HCT116 (cell line): Measurements from ENCODE around the gene COPS7B. TPM values are rescaled to one million over a fixed set of nuclear protein-coding genes. Genes with fewer than 3 reads are reported as not detected.
A peak's percentile ranks its signal among the peaks of the same experiment; 100 is the strongest.

Experiments
- ATAC-seq: fragments of 200-7000 bp; cut with Tn5 transposase; 2 replicates; pipeline ENCODE4 v1.9.1; 2020; ENCODE audit warnings: mild to moderate bottlenecking, moderate library complexity
- BruUV-seq: library from RNA; stranded (reverse); fragments of 400-500 nt; replicated peaks from 2 replicates; lab custom pipeline; 2021; lab: Mats Ljungman, UMichigan
- CTCF ChIA-PET: fragments of 300-600 bp; sonication (Branson Sonifier 250); formaldehyde crosslinking; loops from one replicate; lab custom pipeline; 2021; ENCODE audit warnings: antibody characterized with exemption; lab: Charles Lee
- POLR2A ChIA-PET: fragments of 300-600, 350-600 bp; sonication (Branson Sonifier 250); formaldehyde crosslinking; loops from one replicate; lab custom pipeline; 2021; ENCODE audit warnings: antibody characterized with exemption; lab: Charles Lee
- RAD21 ChIA-PET, 2 experiments: fragments of 300-600 bp; sonication (Branson Sonifier 250); formaldehyde crosslinking; loops; one replicate each; lab custom pipeline; 2023; ENCODE audit warnings: low total read pairs in 2 of 2; ENCODE audit not compliant: uncharacterized antibody in 2 of 2, unreplicated experiment in 2 of 2, low non-redundant PET in 1 of 2; lab: Charles Lee
- DNase-seq: peaks from one replicate; pipeline ENCODE4 v3.0.0-alpha.2; 2010; ENCODE audit warnings: low read depth, low spot score
- H2AFZ ChIP-seq: fragments of 200-600 bp; shearing (Covaris generic), sonication (generic); 2 replicates; pipeline ENCODE4 v1.6.1; 2017; ENCODE audit warnings: low read depth, mixed run types, mixed read lengths, antibody characterized with exemption, low read length; ENCODE audit not compliant: poor library complexity, severe bottlenecking
- H3K27ac ChIP-seq: 2 replicates; pipeline ENCODE4 v1.5.1; 2012; ENCODE audit warnings: low read depth, low read length
- H3K27me3 ChIP-seq: fragments of 200-600 bp; sonication (generic); 2 replicates; pipeline ENCODE4 v1.6.1; 2016; ENCODE audit warnings: mixed run types, low read length, mixed read lengths; ENCODE audit not compliant: insufficient read depth
- H3K36me3 ChIP-seq, 2 experiments: fragments of 200-500 bp in 1 of 2; fragments of 200-600 bp in 1 of 2; sonication (Bioruptor generic) in 1 of 2; sonication (generic) in 1 of 2; 2 replicates each; pipeline versions ENCODE4 v1.5.1 to v1.6.1; 2014 to 2016; ENCODE audit warnings: low read length in 2 of 2, inconsistent platforms in 1 of 2, mixed read lengths in 1 of 2, mixed run types in 1 of 2; ENCODE audit not compliant: insufficient read depth in 2 of 2, control insufficient read depth in 1 of 2
- H3K4me1 ChIP-seq, 2 experiments: fragments of 200-600 bp in 1 of 2; sonication (generic) in 1 of 2; 2 replicates each; pipeline versions ENCODE4 v1.5.1 to v1.6.1; 2012 to 2017; ENCODE audit warnings: low read length in 2 of 2, inconsistent platforms in 1 of 2, mild to moderate bottlenecking in 1 of 2, mixed read lengths in 1 of 2, mixed run types in 1 of 2, moderate library complexity in 1 of 2; ENCODE audit not compliant: insufficient read depth in 2 of 2, control insufficient read depth in 1 of 2
- H3K4me2 ChIP-seq: fragments of 200-600 bp; sonication (generic); 2 replicates; pipeline ENCODE4 v1.6.1; 2017; ENCODE audit warnings: mixed run types, low read length, mixed read lengths
- H3K4me3 ChIP-seq, 2 experiments: fragments of 200-600 bp in 1 of 2; sonication (generic) in 1 of 2; replicated peaks in 1 of 2; 2 replicates each; pipeline ENCODE4 v1.5.1; 2011 to 2016; ENCODE audit warnings: low read length in 2 of 2, control low read depth in 1 of 2, low read depth in 1 of 2, mild to moderate bottlenecking in 1 of 2, mixed read lengths in 1 of 2, mixed run types in 1 of 2
- H3K79me2 ChIP-seq: fragments of 200-600 bp; sonication (generic); 2 replicates; pipeline ENCODE4 v1.6.1; 2017; ENCODE audit warnings: mild to moderate bottlenecking, mixed run types, low read length, moderate library complexity, mixed read lengths; ENCODE audit not compliant: insufficient read depth
- H3K9ac ChIP-seq: fragments of 200-600 bp; sonication (generic); 2 replicates; pipeline ENCODE4 v1.6.1; 2016; ENCODE audit warnings: low read length, mixed read lengths
- H3K9me2 ChIP-seq: fragments of 200-600 bp; sonication (generic), shearing (Covaris generic); 2 replicates; pipeline ENCODE4 v1.6.1; 2017; ENCODE audit warnings: mixed run types, mild to moderate bottlenecking, moderate library complexity; ENCODE audit not compliant: insufficient read depth
- H3K9me3 ChIP-seq, 2 experiments: fragments of 200-500 bp in 1 of 2; fragments of 200-600 bp in 1 of 2; sonication (Bioruptor generic) in 1 of 2; sonication (generic) in 1 of 2; 2 replicates each; pipeline ENCODE4 v1.6.1; 2014 to 2017; ENCODE audit warnings: low read length in 2 of 2, mixed read lengths in 2 of 2, inconsistent platforms in 1 of 2, low read depth in 1 of 2, mild to moderate bottlenecking in 1 of 2, mixed run types in 1 of 2, moderate library complexity in 1 of 2; ENCODE audit not compliant: control insufficient read depth in 1 of 2, insufficient read depth in 1 of 2
- H4K20me1 ChIP-seq: fragments of 200-600 bp; sonication (generic), shearing (Covaris generic); 2 replicates; pipeline ENCODE4 v1.6.1; 2017; ENCODE audit warnings: mixed run types, mild to moderate bottlenecking, moderate library complexity; ENCODE audit not compliant: insufficient read depth
- EGR1 ChIP-seq: IDR thresholded peaks from 2 replicates; pipeline ENCODE4 v1.6.1; 2012; ENCODE audit warnings: low read depth
- EZH2 ChIP-seq: fragments of 200-600 bp; sonication (generic); IDR thresholded peaks from 2 replicates; pipeline ENCODE4 v1.6.1; 2017; ENCODE audit warnings: antibody characterized with exemption, mixed run types
- EZH2phosphoT487 ChIP-seq: fragments of 200-600 bp; IDR thresholded peaks from 2 replicates; pipeline ENCODE4 v1.6.1; 2018; ENCODE audit warnings: antibody characterized with exemption, borderline replicate concordance
- POLR2AphosphoS5 ChIP-seq: IDR thresholded peaks from 2 replicates; pipeline ENCODE4 v1.6.1; 2011; ENCODE audit warnings: mild to moderate bottlenecking, low read depth, low read length, moderate library complexity
- RAD21 ChIP-seq: IDR thresholded peaks from 2 replicates; pipeline ENCODE4 v1.6.1; 2012; ENCODE audit warnings: low read depth, mild to moderate bottlenecking
- SP1 ChIP-seq: IDR thresholded peaks from 2 replicates; pipeline ENCODE4 v1.6.1; 2012; ENCODE audit warnings: low read depth
- SRF ChIP-seq: IDR thresholded peaks from 2 replicates; pipeline ENCODE4 v1.6.1; 2012; ENCODE audit warnings: low read depth
- YY1 ChIP-seq: IDR thresholded peaks from 2 replicates; pipeline ENCODE4 v1.6.1; 2011; ENCODE audit warnings: low read length, low read depth, moderate library complexity, mild to moderate bottlenecking; ENCODE audit not compliant: insufficient replicate concordance; ENCODE audit errors: extremely low read depth
- ZFX ChIP-seq: fragments of 450-650 bp; IDR thresholded peaks from 2 replicates; pipeline ENCODE4 v1.6.1; 2017
- ZNF274 ChIP-seq: fragments of 200-500 bp; sonication (Bioruptor generic); IDR thresholded peaks from 2 replicates; pipeline ENCODE4 v1.6.1; 2014; ENCODE audit warnings: mild to moderate bottlenecking, low read depth, low read length, inconsistent platforms
- intact Hi-C: fragments of 100-400 bp; cut with micrococcal nuclease; formaldehyde crosslinking; loops from 2 replicates; pipeline ENCODE4 v1.10.0; 2022
- total RNA-seq: library from RNA; stranded (reverse); gene quantifications from one replicate; pipeline ENCODE4 v1.2.1, GENCODE V29; 2021; ENCODE audit not compliant: unreplicated experiment
- TF ChIP-seq, protein P1 (sequence below), 3 experiments: fragments of 200-600 bp in 1 of 3; sonication (generic) in 1 of 3; IDR thresholded peaks in 2 of 3; conservative IDR thresholded peaks in 1 of 3; 2 replicates each; pipeline ENCODE4 v1.5.1; 2012 to 2017; ENCODE audit warnings: low read depth in 2 of 3, low read length in 2 of 3, antibody characterized with exemption in 1 of 3, borderline replicate concordance in 1 of 3, control low read depth in 1 of 3, mild to moderate bottlenecking in 1 of 3, mixed read lengths in 1 of 3, mixed run types in 1 of 3, moderate library complexity in 1 of 3; ENCODE audit not compliant: insufficient read depth in 1 of 3

COPS7B gene
- total RNA-seq, 1 experiment from 2014 or later = 52.9 TPM

DNA sequence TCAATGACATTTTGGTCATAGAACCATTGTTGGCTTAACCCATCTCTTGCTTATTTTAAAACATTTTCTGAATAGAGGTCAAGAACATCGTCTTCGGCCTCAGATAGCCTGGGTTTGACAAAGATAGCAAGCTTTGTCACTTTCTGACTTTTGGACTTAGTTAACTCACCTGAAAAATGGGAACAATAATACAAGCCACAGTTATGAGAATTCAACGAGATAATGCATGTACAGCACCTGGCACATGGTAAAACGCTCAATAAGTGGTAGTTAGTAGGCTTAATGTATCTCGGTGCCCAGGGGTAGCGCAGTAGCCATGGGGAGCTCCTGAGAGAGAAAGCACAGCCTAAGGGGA, 446 bp upstream of the COPS7B start:
- POLR2A ChIA-PET = no interaction called here
- Histone ChIP-seq H3K4me3 (peak overlapping the region; percentile 87 to 95), H3K4me2 (peak overlapping the region; percentile 84), H3K9me3 (no peaks in the 10 kb centered on the region), H3K9me2 (no peaks in the 10 kb centered on the region), H3K4me1 (peaks cover 11 to 23% of the 10 kb centered on the region in 2 experiments), H3K9ac (peak overlapping the region; percentile 65), H3K27me3 (no peaks in the 10 kb centered on the region), H4K20me1 (no peaks in the 10 kb centered on the region), H3K79me2 (peaks cover 52% of the 10 kb centered on the region), H2AFZ (peak overlapping the region; percentile 3), H3K36me3 (peaks cover 4 to 15% of the 10 kb centered on the region in 2 experiments; a peak in 3 of 4 replicates), H3K27ac (peak overlapping the region; percentile 83)
- RAD21 ChIA-PET = no interaction called here
- TF ChIP-seq EZH2phosphoT487 (no peak), SP1 (no peak; the same call in 1 of the 2 replicates)
- TF ChIP-seq, protein P1, sequence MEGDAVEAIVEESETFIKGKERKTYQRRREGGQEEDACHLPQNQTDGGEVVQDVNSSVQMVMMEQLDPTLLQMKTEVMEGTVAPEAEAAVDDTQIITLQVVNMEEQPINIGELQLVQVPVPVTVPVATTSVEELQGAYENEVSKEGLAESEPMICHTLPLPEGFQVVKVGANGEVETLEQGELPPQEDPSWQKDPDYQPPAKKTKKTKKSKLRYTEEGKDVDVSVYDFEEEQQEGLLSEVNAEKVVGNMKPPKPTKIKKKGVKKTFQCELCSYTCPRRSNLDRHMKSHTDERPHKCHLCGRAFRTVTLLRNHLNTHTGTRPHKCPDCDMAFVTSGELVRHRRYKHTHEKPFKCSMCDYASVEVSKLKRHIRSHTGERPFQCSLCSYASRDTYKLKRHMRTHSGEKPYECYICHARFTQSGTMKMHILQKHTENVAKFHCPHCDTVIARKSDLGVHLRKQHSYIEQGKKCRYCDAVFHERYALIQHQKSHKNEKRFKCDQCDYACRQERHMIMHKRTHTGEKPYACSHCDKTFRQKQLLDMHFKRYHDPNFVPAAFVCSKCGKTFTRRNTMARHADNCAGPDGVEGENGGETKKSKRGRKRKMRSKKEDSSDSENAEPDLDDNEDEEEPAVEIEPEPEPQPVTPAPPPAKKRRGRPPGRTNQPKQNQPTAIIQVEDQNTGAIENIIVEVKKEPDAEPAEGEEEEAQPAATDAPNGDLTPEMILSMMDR (IDR thresholded peaks at IDR 0.05 in 2 of 3, conservative IDR thresholded peaks at IDR 0.05 in 1 of 3; ENCODE audit: borderline replicate concordance in 1 of 3, insufficient read depth in 1 of 3, low read depth in 2 of 3, low read length in 2 of 3) = no peak
- DNase-seq (no peak), ATAC-seq (no peak)
- CTCF ChIA-PET = interaction anchor here (1.1 kb wide), 1 partner anchor 15 kb away, joined by 3 read pairs; no protein-coding TSS in a partner anchor
- intact Hi-C loops = loop anchor here (5.0 kb wide), 2 partner anchors 108 to 173 kb away; no protein-coding TSS in a partner anchor
- TSS peak; percentile 72 for BruUV-seq

DNA sequence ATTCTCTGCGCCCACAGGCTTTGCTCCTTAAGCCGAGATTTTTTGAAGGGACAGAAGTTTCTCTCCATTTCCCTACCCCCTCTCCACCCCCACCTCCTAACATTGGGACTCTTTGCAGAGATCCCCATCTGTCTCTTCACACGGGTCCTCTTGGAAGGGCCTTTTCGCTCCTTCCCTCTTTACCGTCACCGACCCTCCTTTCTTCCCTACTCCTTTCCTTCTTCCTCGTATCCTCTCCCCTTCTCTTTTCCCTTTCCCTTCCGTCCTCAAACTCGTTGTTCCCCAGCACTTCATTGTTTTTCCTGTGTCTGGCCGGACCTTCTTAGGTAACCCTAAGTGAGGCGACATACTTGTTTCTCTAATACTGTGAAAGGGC, 660 bp downstream of the COPS7B start:
- Histone ChIP-seq H3K4me2 (peak overlapping the region; percentile 84), H3K9me3 (no peaks in the 10 kb centered on the region), H4K20me1 (no peaks in the 10 kb centered on the region), H3K4me3 (peak overlapping the region; percentile 87 to 95), H3K27ac (peak overlapping the region; percentile 83), H3K9ac (peak overlapping the region; percentile 65), H2AFZ (no peak overlapping the region), H3K79me2 (peaks cover 63% of the 10 kb centered on the region), H3K27me3 (no peaks in the 10 kb centered on the region), H3K9me2 (no peaks in the 10 kb centered on the region), H3K36me3 (peaks cover 5 to 19% of the 10 kb centered on the region in 2 experiments; a peak in 3 of 4 replicates), H3K4me1 (peaks cover 11 to 23% of the 10 kb centered on the region in 2 experiments)
- ChIA-PET CTCF (no interaction called here), POLR2A (no interaction called here), RAD21 (no interaction called here)
- intact Hi-C loops = loop anchor here (5.0 kb wide), 2 partner anchors 110 to 175 kb away; no protein-coding TSS in a partner anchor
- no peak for TF ChIP-seq SRF
- TF ChIP-seq EGR1 = no peak
- no peak for TF ChIP-seq SP1
- no peak for TF ChIP-seq YY1
- no peak for TF ChIP-seq RAD21
- no peak for TF ChIP-seq EZH2
- TF ChIP-seq ZFX = no peak
- no peak for TF ChIP-seq POLR2AphosphoS5
- no peak for TF ChIP-seq ZNF274
- no TSS peak for BruUV-seq
- DNase-seq = no peak
- ATAC-seq = peak; percentile 4; the same call in 1 of the 2 replicates
